ENCODE results near the gene C19orf25.

C19orf25 gene

DNA sequence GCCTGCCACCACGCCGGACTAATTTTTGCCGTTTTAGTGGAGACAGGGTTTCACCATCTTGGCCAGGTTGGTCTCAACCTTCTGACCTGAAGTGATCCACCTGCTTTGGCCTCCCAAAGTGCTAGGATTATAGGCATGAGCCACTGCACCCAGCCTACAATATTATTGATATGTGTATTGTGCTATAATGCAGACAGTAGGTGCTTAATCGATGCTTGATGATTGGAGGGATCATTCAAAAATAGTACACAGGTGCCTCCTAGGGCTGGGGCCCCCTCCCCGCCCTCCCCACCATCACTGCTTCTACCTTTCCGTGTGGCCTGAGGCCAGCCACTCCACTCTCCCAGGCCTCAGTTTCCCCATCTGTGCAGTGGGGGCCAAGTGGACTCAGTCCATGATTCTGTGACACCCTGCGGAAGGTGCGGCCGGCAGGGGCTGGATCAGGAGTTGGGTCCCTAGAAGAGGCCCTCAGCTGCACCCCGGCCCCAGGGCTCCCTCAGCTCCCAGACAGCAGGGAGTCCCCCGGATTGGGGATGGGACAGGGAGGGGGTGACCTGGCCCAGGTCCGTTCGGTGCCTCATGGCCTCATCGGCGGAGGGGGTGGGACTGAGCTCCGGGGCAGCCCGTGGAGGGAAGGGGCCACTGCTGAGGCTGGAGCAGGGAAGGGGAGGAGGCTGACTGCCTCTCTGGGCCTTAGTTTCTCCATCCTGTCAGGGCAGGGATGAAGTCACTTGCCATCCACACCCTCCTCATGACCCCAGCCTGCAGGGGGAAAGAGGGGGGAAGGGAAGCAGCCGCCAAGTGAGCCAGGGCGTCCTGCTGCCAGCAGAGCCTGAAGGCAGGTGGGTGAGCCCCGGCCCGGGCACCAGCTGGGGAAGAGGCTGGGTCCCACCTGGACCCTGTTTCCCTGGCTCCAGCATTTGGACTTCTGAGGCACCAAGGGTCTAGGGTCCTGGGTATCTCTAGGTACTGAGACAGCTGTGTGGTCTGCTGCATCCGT is 32.6 kb upstream of the C19orf25 start:
- no peak for DNase-seq (ENCODE audit: low read depth)
- no peak overlapping the region for H3K4me3 ChIP-seq (ENCODE audit: low read depth, low read length)
- TF ChIP-seq, protein P1, sequence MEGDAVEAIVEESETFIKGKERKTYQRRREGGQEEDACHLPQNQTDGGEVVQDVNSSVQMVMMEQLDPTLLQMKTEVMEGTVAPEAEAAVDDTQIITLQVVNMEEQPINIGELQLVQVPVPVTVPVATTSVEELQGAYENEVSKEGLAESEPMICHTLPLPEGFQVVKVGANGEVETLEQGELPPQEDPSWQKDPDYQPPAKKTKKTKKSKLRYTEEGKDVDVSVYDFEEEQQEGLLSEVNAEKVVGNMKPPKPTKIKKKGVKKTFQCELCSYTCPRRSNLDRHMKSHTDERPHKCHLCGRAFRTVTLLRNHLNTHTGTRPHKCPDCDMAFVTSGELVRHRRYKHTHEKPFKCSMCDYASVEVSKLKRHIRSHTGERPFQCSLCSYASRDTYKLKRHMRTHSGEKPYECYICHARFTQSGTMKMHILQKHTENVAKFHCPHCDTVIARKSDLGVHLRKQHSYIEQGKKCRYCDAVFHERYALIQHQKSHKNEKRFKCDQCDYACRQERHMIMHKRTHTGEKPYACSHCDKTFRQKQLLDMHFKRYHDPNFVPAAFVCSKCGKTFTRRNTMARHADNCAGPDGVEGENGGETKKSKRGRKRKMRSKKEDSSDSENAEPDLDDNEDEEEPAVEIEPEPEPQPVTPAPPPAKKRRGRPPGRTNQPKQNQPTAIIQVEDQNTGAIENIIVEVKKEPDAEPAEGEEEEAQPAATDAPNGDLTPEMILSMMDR (IDR thresholded peaks at IDR 0.05; ENCODE audit: control insufficient read depth, extremely low read depth, insufficient read depth): no peak

DNA sequence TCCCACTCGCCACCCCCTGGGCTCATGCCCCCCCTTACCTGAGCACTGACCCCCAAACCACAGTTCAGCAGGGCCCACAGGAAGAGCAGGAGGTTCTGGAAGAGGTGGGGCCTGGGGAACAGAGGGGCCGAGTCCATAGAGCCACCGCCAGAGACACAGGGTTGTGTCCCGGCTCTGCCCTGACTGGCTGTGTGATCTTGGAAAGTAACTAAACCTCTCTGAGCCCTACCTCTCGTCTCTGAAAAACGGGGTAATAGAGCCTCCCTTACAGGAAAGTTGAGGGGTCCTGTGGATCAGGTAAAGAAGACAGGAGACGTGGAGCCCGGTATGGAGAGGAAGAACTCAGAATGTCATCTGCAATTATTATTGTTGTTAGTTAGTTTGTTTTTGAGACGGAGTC is 31.8 kb upstream of the C19orf25 start:
- no peak overlapping the region for H3K4me3 ChIP-seq (ENCODE audit: low read depth, low read length)
- DNase-seq (ENCODE audit: low read depth): no peak
- TF ChIP-seq, protein P1 (IDR thresholded peaks at IDR 0.05; ENCODE audit: control insufficient read depth, extremely low read depth, insufficient read depth): no peak

- no peak overlapping the region for H3K4me3 ChIP-seq (ENCODE audit: low read depth, low read length)
- DNase-seq (ENCODE audit: low read depth): no peak
- TF ChIP-seq, protein P1 (IDR thresholded peaks at IDR 0.05; ENCODE audit: control insufficient read depth, extremely low read depth, insufficient read depth): no peak
These were observed 31.4 kb upstream of the C19orf25 start for GRCh38 chr19:1510442-1510806.

GRCh38 chr19:1509602-1510441 is 30.8 kb upstream of the C19orf25 start:
- TF ChIP-seq, protein P1 (IDR thresholded peaks at IDR 0.05; ENCODE audit: control insufficient read depth, extremely low read depth, insufficient read depth): no peak
- DNase-seq (ENCODE audit: low read depth): no peak
- H3K4me3 ChIP-seq (ENCODE audit: low read depth, low read length): no peak overlapping the region

DNA sequence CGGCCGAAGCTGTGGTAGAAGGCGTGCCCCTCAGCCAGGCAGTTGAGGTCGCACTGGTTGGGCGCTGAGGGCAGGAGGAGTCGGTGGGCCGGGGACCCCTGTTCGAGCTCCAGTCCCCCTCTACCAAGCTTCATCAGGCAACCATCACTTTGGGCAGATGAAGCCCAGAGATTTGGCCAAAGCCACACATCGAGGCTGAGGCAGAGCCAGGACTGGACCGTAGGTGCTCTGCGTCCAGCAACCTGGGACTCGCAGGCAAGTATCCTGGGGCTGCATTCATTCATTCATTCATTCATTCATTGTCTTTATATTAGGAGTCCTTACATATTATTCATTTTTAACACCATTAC is 29.5 kb upstream of the C19orf25 start:
- no peak for DNase-seq (ENCODE audit: low read depth)
- TF ChIP-seq, protein P1 (IDR thresholded peaks at IDR 0.05; ENCODE audit: control insufficient read depth, extremely low read depth, insufficient read depth): no peak
- H3K4me3 ChIP-seq (ENCODE audit: low read depth, low read length): peak overlapping the region; percentile 40

GRCh38 chr19:1507763-1508506 is 28.9 kb upstream of the C19orf25 start:
- H3K4me3 ChIP-seq (ENCODE audit: low read depth, low read length): peak overlapping the region; percentile 40

More at GRCh38 chr19:1507763-1508506, 28.9 kb upstream of the C19orf25 start:
- peak; percentile 85 for DNase-seq (ENCODE audit: low read depth)
- TF ChIP-seq, protein P1 (IDR thresholded peaks at IDR 0.05; ENCODE audit: control insufficient read depth, extremely low read depth, insufficient read depth): no peak

Measured in LNCaP clone FGC (cell line).